Measurements from ENCODE around the gene SLC1A1. TPM values are rescaled to one million over a fixed set of nuclear protein-coding genes. Genes with fewer than 3 reads are reported as not detected.

Gene SLC1A1
- total RNA-seq, 1 donor from 2014 or later = 32.1 TPM

DNA sequence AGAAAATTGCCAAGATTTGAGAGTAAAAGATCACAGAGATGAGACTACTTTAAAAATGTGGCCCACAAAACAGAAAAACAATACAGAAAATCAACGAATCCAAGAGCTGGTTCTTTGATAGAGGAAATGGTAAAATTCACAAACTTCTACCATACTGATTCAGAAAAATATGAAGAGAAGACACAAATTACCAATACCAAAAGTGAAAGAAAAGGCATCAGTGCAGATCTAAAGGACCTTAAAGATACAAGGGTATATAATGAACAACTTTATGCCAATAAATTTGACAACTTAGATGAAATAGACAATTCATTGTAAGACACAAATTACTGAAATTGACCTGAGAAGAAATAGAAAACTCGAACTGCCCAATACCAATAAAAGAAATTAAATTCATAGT, 24.4 kb upstream of the SLC1A1 start:
- H3K4me3 ChIP-seq (ENCODE audit: low read depth, low read length) = no peak overlapping the region
- no peak for DNase-seq (ENCODE audit: low read depth)
- TF ChIP-seq, protein P1, sequence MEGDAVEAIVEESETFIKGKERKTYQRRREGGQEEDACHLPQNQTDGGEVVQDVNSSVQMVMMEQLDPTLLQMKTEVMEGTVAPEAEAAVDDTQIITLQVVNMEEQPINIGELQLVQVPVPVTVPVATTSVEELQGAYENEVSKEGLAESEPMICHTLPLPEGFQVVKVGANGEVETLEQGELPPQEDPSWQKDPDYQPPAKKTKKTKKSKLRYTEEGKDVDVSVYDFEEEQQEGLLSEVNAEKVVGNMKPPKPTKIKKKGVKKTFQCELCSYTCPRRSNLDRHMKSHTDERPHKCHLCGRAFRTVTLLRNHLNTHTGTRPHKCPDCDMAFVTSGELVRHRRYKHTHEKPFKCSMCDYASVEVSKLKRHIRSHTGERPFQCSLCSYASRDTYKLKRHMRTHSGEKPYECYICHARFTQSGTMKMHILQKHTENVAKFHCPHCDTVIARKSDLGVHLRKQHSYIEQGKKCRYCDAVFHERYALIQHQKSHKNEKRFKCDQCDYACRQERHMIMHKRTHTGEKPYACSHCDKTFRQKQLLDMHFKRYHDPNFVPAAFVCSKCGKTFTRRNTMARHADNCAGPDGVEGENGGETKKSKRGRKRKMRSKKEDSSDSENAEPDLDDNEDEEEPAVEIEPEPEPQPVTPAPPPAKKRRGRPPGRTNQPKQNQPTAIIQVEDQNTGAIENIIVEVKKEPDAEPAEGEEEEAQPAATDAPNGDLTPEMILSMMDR (conservative IDR thresholded peaks at IDR 0.05; ENCODE audit: low read depth, low read length) = no peak

DNA sequence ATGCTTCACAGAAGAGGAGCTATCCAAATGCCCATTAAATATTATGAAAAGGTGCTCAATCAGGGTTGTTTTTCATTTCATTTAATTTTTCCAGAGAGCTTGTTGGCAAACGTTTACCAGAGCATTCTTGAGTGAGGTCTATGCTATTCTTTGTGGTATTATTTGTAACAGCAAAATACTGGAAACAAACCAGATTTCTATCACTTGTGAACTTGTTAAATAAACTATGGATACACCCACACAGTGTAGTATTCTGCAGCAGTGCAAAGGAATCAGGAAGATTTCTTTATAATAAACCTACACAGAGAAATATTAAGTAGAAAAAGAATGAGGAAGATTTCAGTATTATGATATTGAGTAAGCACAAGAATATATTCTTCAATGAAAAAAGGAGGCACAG, 15.0 kb upstream of the SLC1A1 start:
- TF ChIP-seq, protein P1 (conservative IDR thresholded peaks at IDR 0.05; ENCODE audit: low read depth, low read length) = no peak
- DNase-seq (ENCODE audit: low read depth) = no peak
- no peak overlapping the region for H3K4me3 ChIP-seq (ENCODE audit: low read depth, low read length)

DNA sequence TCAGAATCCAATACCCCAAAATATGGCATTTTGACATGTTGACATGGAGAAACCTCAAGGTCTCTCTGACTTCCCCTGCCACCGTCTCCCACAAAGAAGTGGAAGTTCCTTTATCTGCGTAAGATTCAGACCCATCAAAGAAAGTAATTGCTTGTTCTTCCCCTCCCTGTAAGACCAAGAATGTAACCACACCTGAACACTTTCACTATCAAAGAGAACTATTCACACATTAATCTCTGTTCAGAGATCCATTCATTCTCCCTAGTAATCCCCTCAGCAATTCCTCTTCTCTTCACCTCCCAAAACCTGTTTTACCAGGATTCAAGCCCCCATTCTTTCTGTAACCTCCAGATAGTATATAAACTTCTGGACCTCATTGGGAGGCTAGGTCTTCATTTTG, 4.1 kb upstream of the SLC1A1 start:
- H3K4me3 ChIP-seq (ENCODE audit: low read depth, low read length) = no peak overlapping the region
- DNase-seq (ENCODE audit: low read depth) = no peak
- TF ChIP-seq, protein P1 (conservative IDR thresholded peaks at IDR 0.05; ENCODE audit: low read depth, low read length) = no peak

DNA sequence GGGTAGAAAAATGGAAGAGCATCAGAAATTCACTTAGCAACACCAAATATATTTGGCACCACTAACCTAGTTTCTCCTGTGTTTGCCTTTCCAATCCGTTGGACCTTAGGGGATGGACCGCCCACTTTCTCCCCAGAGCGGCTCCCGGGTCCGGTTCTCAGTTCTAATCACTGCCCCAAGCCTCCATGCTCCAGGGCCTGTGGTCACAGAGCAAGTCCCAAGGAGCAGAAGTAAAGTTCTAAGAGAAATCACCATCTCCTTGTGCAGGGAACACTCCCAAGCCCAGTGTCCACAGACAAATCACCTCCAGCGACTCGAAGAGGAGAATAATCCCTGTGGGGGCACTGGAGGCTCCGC, 728 bp upstream of the SLC1A1 start:
- H3K4me3 ChIP-seq (ENCODE audit: low read depth, low read length) = peak overlapping the region; percentile 98
- TF ChIP-seq, protein P1 (conservative IDR thresholded peaks at IDR 0.05; ENCODE audit: low read depth, low read length) = no peak
- no peak for DNase-seq (ENCODE audit: low read depth)

DNA sequence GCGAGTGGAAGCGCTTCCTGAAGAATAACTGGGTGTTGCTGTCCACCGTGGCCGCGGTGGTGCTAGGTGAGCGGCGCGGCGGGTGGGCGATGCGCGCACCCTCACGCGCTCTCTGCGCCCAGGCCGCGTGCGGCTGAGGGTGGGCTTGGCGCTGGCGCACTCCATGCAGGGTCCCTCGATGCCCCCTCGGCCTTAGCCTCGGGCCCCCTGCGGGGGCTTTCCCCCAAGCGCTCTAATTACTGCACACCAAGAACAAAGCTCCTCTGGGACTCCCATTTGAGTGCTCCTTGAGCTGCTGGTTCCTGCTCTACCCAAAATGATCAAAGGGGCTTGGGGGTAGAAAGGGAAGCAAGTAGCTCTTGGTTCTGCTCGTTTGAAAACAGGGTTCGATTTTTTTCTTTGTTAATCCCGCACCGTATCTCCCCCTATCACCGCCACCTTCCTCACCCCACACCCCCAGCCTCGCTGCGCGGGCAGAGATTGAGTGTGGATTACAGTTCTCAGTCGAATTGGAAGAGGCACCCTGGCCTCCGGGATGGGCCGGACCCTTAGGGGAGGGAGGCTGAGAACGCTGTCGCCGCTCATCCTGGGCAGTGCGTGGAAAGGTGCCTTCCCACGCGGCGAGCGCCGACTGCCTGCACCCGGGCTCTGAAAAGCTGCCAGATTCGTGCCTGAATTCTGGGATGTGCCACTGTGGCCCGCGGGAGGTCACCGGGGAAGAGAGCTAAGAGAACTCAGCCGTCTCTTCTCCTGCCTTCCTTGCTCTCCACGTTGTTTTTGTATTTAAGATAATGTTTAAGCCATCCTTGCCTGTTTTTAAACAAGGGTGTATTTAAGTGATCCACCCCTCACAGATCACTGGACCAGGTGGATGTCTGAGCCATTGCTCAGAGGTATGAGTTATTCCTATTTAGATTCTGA, 697 bp downstream of the SLC1A1 start:
- no peak for DNase-seq (ENCODE audit: low read depth)
- H3K4me3 ChIP-seq (ENCODE audit: low read depth, low read length) = peak overlapping the region; percentile 98
- TF ChIP-seq, protein P1 (conservative IDR thresholded peaks at IDR 0.05; ENCODE audit: low read depth, low read length) = no peak

DNA sequence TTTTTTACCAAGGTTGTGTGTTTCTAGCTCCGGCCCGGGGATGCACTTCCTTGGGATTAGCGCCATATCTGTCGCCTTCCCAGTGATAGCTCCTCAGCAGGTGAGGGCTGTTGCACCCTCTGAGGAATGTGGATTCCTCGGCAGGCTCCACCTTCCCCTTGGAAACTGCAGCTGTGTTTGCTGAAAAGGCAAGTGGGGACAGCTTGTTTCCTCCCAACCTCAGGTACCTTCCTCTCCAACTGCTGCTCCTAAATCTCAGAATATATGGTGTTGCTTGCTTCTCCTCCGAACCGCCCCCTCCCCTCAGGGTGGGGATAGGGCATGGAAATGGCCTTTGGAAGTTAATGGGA, 1.3 kb downstream of the SLC1A1 start:
- H3K4me3 ChIP-seq (ENCODE audit: low read depth, low read length) = peak overlapping the region; percentile 98
- TF ChIP-seq, protein P1 (conservative IDR thresholded peaks at IDR 0.05; ENCODE audit: low read depth, low read length) = no peak

DNA sequence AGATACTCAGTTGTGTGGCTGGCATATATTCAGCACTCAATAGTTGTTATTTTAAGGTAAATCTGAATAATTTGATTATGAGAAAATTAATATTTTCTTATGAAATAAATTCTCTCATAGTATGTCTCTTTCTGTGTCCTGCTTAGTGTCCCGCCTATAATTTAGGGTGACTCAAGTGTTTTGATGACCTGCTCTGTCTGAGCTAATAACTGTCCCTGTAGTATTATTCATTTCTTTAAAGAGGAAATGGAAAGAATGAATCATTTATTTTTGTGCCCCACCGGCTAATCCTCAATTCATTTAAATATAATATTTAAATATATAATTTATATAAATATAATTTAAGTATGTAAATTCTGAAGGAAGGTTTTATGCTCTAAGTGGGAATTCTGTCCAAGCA, 4.1 kb downstream of the SLC1A1 start:
- TF ChIP-seq, protein P1 (conservative IDR thresholded peaks at IDR 0.05; ENCODE audit: low read depth, low read length) = no peak
- H3K4me3 ChIP-seq (ENCODE audit: low read depth, low read length) = peak overlapping the region; percentile 6
- DNase-seq (ENCODE audit: low read depth) = no peak

More for the DNA sequence above, 1.3 kb downstream of the SLC1A1 start:
- DNase-seq (ENCODE audit: low read depth) = no peak

All from epithelial cell of proximal tubule (primary cell).